OCI-LY7 (cell line): ENCODE data around the gene MAGI1.

Source experiments
- CTCF ChIP-seq: fragments of 200-600 bp; sonication (generic); conservative IDR thresholded peaks from 2 replicates; pipeline ENCODE4 v1.5.1; 2014; ENCODE audit warnings: mild to moderate bottlenecking, antibody characterized with exemption, low read length, moderate library complexity, mixed read lengths
- EZH2phosphoT487 ChIP-seq: fragments of 200-600 bp; sonication (generic); IDR thresholded peaks from 2 replicates; pipeline ENCODE4 v1.6.1; 2018; ENCODE audit warnings: low read depth, borderline replicate concordance, mild to moderate bottlenecking, mixed run types, antibody characterized with exemption, low read length, moderate library complexity, mixed read lengths

GRCh38 chr3:65419233-65419632 lies 619.5 kb downstream of the MAGI1 start:
- TF ChIP-seq CTCF = no peak
- TF ChIP-seq EZH2phosphoT487 = no peak
